ENCODE results near the gene FOXP4. TPM values are rescaled to one million over a fixed set of nuclear protein-coding genes. Genes with fewer than 3 reads are reported as not detected.

FOXP4 gene
- total and polyA plus RNA-seq, 2 of the 13 experiments (the other 11 are each of a cell fraction or from before 2014, with no cell fraction given), result 11.0 to 12.4 TPM

GRCh38 chr6:41602864-41603608, 56.9 kb downstream of the FOXP4 start (continued):
- TF ChIP-seq IKZF5 (CRISPR knock-in tag; IDR thresholded peaks at IDR 0.05) (peak; percentile 74; the same call in 1 of the 2 replicates), ADNP (CRISPR knock-in tag; IDR thresholded peaks at IDR 0.05) (0 out of 2 replicates have a peak, but pooled peaks have one; percentile 19), ZNF138 (CRISPR knock-in tag; IDR thresholded peaks at IDR 0.05; ENCODE audit: low read depth) (no peak), ZNF850 (CRISPR knock-in tag; conservative IDR thresholded peaks at IDR 0.05) (no peak), TAF1 (CRISPR knock-in tag; IDR thresholded peaks at IDR 0.05) (peak; percentile 7; the same call in 1 of the 2 replicates), ZNF362 (CRISPR knock-in tag; IDR thresholded peaks at IDR 0.05; ENCODE audit: borderline replicate concordance) (no peak), TIGD3 (CRISPR knock-in tag; IDR thresholded peaks at IDR 0.05; ENCODE audit: borderline replicate concordance) (no peak), REXO4 (CRISPR knock-in tag; IDR thresholded peaks at IDR 0.05; ENCODE audit: borderline replicate concordance) (no peak), ZNF768 (CRISPR knock-in tag; IDR thresholded peaks at IDR 0.05) (0 out of 2 replicates have a peak, but pooled peaks have one; percentile 30), REPIN1 (CRISPR knock-in tag; IDR thresholded peaks at IDR 0.05; ENCODE audit: borderline replicate concordance, low read depth) (no peak), PAF1 (CRISPR knock-in tag; IDR thresholded peaks at IDR 0.05) (peak; percentile 23; the same call in 1 of the 2 replicates), ELF4 (CRISPR knock-in tag; IDR thresholded peaks at IDR 0.05; ENCODE audit: borderline replicate concordance) (no peak), FOXK2 (IDR thresholded peaks at IDR 0.05) (no peak), ZNF691 (CRISPR knock-in tag; IDR thresholded peaks at IDR 0.05; ENCODE audit: borderline replicate concordance, low read depth) (no peak), ZBTB8A (CRISPR knock-in tag; IDR thresholded peaks at IDR 0.05; ENCODE audit: borderline replicate concordance, low read depth) (no peak), NFKBIZ (CRISPR knock-in tag; IDR thresholded peaks at IDR 0.05) (0 out of 2 replicates have a peak, but pooled peaks have one; percentile 47), ZNF331 (CRISPR knock-in tag; IDR thresholded peaks at IDR 0.05) (peak; percentile 79; the same call in 1 of the 2 replicates), SCMH1 (CRISPR knock-in tag; IDR thresholded peaks at IDR 0.05; ENCODE audit: borderline replicate concordance) (no peak), MBNL3 (CRISPR knock-in tag; conservative IDR thresholded peaks at IDR 0.05) (no peak), FOSL1 (CRISPR knock-in tag; IDR thresholded peaks at IDR 0.05; ENCODE audit: borderline replicate concordance) (no peak), PRPF4 (IDR thresholded peaks at IDR 0.05; ENCODE audit: low read depth, low read length, poor library complexity, severe bottlenecking) (no peak), ZNF816 (CRISPR knock-in tag; IDR thresholded peaks at IDR 0.05; ENCODE audit: borderline replicate concordance) (no peak), ZSCAN30 (CRISPR knock-in tag; IDR thresholded peaks at IDR 0.05) (0 out of 2 replicates have a peak, but pooled peaks have one; percentile 42), GTF3A (CRISPR knock-in tag; conservative IDR thresholded peaks at IDR 0.05) (no peak), SSRP1 (CRISPR knock-in tag; IDR thresholded peaks at IDR 0.05) (no peak)

Data from HepG2 (cell line).